K562 (cell line): ENCODE data around the gene F12. TPM values are rescaled to one million over a fixed set of nuclear protein-coding genes. Genes with fewer than 3 reads are reported as not detected.
A peak's percentile ranks its signal among the peaks of the same experiment; 100 is the strongest.

Experiments
- ARID1B ChIP-seq: fragments of 450-650 bp; IDR thresholded peaks from 2 replicates; pipeline ENCODE4 v1.6.1; 2016; ENCODE audit warnings: antibody characterized with exemption, mild to moderate bottlenecking, inconsistent platforms
- ATF1 ChIP-seq, 2 experiments: fragments of 450-650 bp in 1 of 2; IDR thresholded peaks; 2 replicates each; pipeline ENCODE4 v1.6.1; 2016; ENCODE audit warnings: missing compliant biosample characterization in 1 of 2, missing genetic modification characterization in 1 of 2
- CREB1 ChIP-seq, 2 experiments: sonication (generic) in 1 of 2; formaldehyde crosslinking in 1 of 2; IDR thresholded peaks; 2 replicates each; pipeline versions ENCODE4 v1.6.1 to v1.8.0; 2012 to 2022; ENCODE audit warnings: inconsistent platforms in 1 of 2, mild to moderate bottlenecking in 1 of 2, missing genetic modification reagents in 1 of 2, moderate library complexity in 1 of 2
- CTBP1 ChIP-seq: fragments of 450-650 bp; IDR thresholded peaks from 2 replicates; pipeline ENCODE4 v1.6.1; 2016; ENCODE audit warnings: borderline replicate concordance
- DNMT1 ChIP-seq: fragments of 450-650 bp; IDR thresholded peaks from 2 replicates; pipeline ENCODE4 v1.6.1; 2016; ENCODE audit warnings: antibody characterized with exemption, mild to moderate bottlenecking
- EGR1 ChIP-seq: fragments of 450-650 bp; conservative IDR thresholded peaks from 2 replicates; pipeline ENCODE4 v1.6.1; 2017; ENCODE audit warnings: mild to moderate bottlenecking
- HCFC1 ChIP-seq: IDR thresholded peaks from 2 replicates; pipeline ENCODE4 v1.6.1; 2012; ENCODE audit warnings: low read depth, low read length, improper control_type of control experiment
- KDM1A ChIP-seq, 2 experiments: fragments of 450-650 bp; IDR thresholded peaks; 2 replicates each; pipeline ENCODE4 v1.6.1; 2016; ENCODE audit warnings: mild to moderate bottlenecking in 2 of 2
- KLF6 ChIP-seq: fragments of 250-450 bp; sonication (Bioruptor Pico); IDR thresholded peaks from 2 replicates; pipeline ENCODE4 v1.4.0; 2020; ENCODE audit warnings: mild to moderate bottlenecking, moderate library complexity, borderline replicate concordance
- MBD2 ChIP-seq: sonication (generic); IDR thresholded peaks from 2 replicates; pipeline ENCODE4 v1.6.1; 2016; ENCODE audit warnings: low read depth, borderline replicate concordance
- MNT ChIP-seq, 2 experiments: fragments of 450-650 bp; conservative IDR thresholded peaks; 2 replicates each; pipeline ENCODE4 v1.6.1; 2017; ENCODE audit warnings: mild to moderate bottlenecking in 2 of 2, moderate library complexity in 2 of 2
- MYC ChIP-seq, 2 experiments: fragments of 250-450 bp in 1 of 2; sonication (Bioruptor Pico) in 1 of 2; IDR thresholded peaks; 2 replicates each; pipeline versions ENCODE4 v1.5.1 to v1.6.1; 2012 to 2021; ENCODE audit warnings: low read depth in 2 of 2, borderline replicate concordance in 1 of 2, improper control_type of control experiment in 1 of 2, low read length in 1 of 2, mild to moderate bottlenecking in 1 of 2, moderate library complexity in 1 of 2
- SMAD4 ChIP-seq: fragments of 250-450 bp; sonication (Bioruptor Pico); conservative IDR thresholded peaks from 2 replicates; pipeline ENCODE4 v1.8.0; 2021; ENCODE audit warnings: inconsistent platforms, mild to moderate bottlenecking, moderate library complexity
- TBL1XR1 ChIP-seq, 2 experiments: IDR thresholded peaks; 2 replicates each; pipeline ENCODE4 v1.6.1; 2012; ENCODE audit warnings: improper control_type of control experiment in 2 of 2, low read length in 2 of 2, mild to moderate bottlenecking in 1 of 2
- ZNF263 ChIP-seq: sonication (generic); formaldehyde crosslinking; IDR thresholded peaks from 2 replicates; pipeline ENCODE4 v1.8.0; 2022; ENCODE audit warnings: mild to moderate bottlenecking, missing genetic modification reagents, borderline replicate concordance
- ZNF395 ChIP-seq: fragments of 200-800 bp; sonication (Bioruptor generic); IDR thresholded peaks from 2 replicates; pipeline ENCODE4 v1.6.1; 2017; ENCODE audit warnings: missing genetic modification characterization, missing compliant biosample characterization
- ZNF695 ChIP-seq: fragments of 450-650 bp; formaldehyde crosslinking; IDR thresholded peaks from 2 replicates; pipeline ENCODE4 v1.4.0; 2020; ENCODE audit warnings: mild to moderate bottlenecking, moderate library complexity
- polyA plus RNA-seq, 8 experiments: library from polyadenylated mRNA; depleted of rRNA in 4 of 8; stranded (reverse) in 5 of 8; unstranded in 3 of 8; fragments of >200 nt; fragmentation: Nextera tagmentation in 2 of 8; fragmentation: Illumina TruSeq in 1 of 8; extraction: Ambion mirVana in 2 of 8; extraction: Trizol in 1 of 8; gene quantifications; 2 replicates each; pipeline versions ENCODE4 v1.2.1 to v1.2.3, GENCODE V29; 2011 to 2014; ENCODE audit warnings: inconsistent platforms in 1 of 8, missing spikeins in 1 of 8
- total RNA-seq, 7 experiments: library from RNA; depleted of rRNA in 6 of 7; stranded (reverse); fragments of >200 nt in 6 of 7; fragmentation: Illumina TruSeq in 2 of 7; extraction: Trizol in 2 of 7; gene quantifications; 2 replicates each; pipeline versions ENCODE4 v1.2.1 to v1.2.3, GENCODE V29; 2011 to 2021; ENCODE audit warnings: low replicate concordance in 1 of 7
- TF ChIP-seq, protein P1 (sequence below): sonication (generic); formaldehyde crosslinking; IDR thresholded peaks from 2 replicates; pipeline ENCODE4 v1.8.1; 2023; ENCODE audit warnings: mild to moderate bottlenecking, missing genetic modification reagents
- TF ChIP-seq, protein P2 (sequence below): fragments of 250-450 bp; sonication (Bioruptor Pico); IDR thresholded peaks from 2 replicates; pipeline ENCODE4 v1.5.0; 2022; ENCODE audit warnings: mild to moderate bottlenecking

The F12 gene
- total and polyA plus RNA-seq, 9 of the 15 experiments (the other 6 are each of a cell fraction or from before 2014, with no cell fraction given), result 0.59 to 18.3 (median 3.6) TPM

- TF ChIP-seq CREB1 (IDR thresholded peaks at IDR 0.05) (no peak), CREB1 (CRISPR knock-in tag; IDR thresholded peaks at IDR 0.05) (peak; percentile 36; the same call in 1 of the 2 replicates), DNMT1 (no peak), HCFC1 (no peak; the same call in 1 of the 2 replicates), TBL1XR1 (IDR thresholded peaks at IDR 0.05; ENCODE audit: low read length in 2 of 2) (no peak), ZNF263 (CRISPR knock-in tag) (peak; percentile 99), KDM1A (IDR thresholded peaks at IDR 0.05) (peak in 1 of 2 experiments; percentile 6; a peak in 1 of 4 replicates), ARID1B (peak; percentile 42; the same call in 1 of the 2 replicates), MBD2 (0 out of 2 replicates have a peak, but pooled peaks have one; percentile 40), EGR1 (peak; percentile 53), MYC (IDR thresholded peaks at IDR 0.05; ENCODE audit: low read depth, low read length) (peak; percentile 30), MYC (CRISPR knock-in tag; IDR thresholded peaks at IDR 0.05; ENCODE audit: borderline replicate concordance, low read depth) (no peak), ZNF695 (CRISPR knock-in tag) (no peak), ZNF395 (CRISPR knock-in tag) (0 out of 2 replicates have a peak, but pooled peaks have one; percentile 23), KLF6 (0 out of 2 replicates have a peak, but pooled peaks have one; percentile 33), SMAD4 (CRISPR knock-in tag) (0 out of 2 replicates have a peak, but pooled peaks have one; percentile 22), CTBP1 (peak; percentile 64), MNT (conservative IDR thresholded peaks at IDR 0.05) (peak; percentile 47 to 75), ATF1 (CRISPR knock-in tag; IDR thresholded peaks at IDR 0.05) (no peak), ATF1 (tag; IDR thresholded peaks at IDR 0.05) (peak; percentile 54; the same call in 1 of the 2 replicates)
- TF ChIP-seq, protein P1, sequence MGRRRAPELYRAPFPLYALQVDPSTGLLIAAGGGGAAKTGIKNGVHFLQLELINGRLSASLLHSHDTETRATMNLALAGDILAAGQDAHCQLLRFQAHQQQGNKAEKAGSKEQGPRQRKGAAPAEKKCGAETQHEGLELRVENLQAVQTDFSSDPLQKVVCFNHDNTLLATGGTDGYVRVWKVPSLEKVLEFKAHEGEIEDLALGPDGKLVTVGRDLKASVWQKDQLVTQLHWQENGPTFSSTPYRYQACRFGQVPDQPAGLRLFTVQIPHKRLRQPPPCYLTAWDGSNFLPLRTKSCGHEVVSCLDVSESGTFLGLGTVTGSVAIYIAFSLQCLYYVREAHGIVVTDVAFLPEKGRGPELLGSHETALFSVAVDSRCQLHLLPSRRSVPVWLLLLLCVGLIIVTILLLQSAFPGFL (CRISPR knock-in tag), result no peak
- TF ChIP-seq, protein P2, sequence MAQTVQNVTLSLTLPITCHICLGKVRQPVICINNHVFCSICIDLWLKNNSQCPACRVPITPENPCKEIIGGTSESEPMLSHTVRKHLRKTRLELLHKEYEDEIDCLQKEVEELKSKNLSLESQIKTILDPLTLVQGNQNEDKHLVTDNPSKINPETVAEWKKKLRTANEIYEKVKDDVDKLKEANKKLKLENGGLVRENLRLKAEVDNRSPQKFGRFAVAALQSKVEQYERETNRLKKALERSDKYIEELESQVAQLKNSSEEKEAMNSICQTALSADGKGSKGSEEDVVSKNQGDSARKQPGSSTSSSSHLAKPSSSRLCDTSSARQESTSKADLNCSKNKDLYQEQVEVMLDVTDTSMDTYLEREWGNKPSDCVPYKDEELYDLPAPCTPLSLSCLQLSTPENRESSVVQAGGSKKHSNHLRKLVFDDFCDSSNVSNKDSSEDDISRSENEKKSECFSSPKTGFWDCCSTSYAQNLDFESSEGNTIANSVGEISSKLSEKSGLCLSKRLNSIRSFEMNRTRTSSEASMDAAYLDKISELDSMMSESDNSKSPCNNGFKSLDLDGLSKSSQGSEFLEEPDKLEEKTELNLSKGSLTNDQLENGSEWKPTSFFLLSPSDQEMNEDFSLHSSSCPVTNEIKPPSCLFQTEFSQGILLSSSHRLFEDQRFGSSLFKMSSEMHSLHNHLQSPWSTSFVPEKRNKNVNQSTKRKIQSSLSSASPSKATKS (CRISPR knock-in tag), result no peak
Measured at GRCh38 chr5:177362610-177363507, 46.5 kb downstream of the F12 start (continued).
